IMR-90 (cell line): ENCODE results near the gene CEACAM21. TPM values are rescaled to one million over a fixed set of nuclear protein-coding genes. Genes with fewer than 3 reads are reported as not detected.

ENCODE experiments used
- ATAC-seq: fragments of 200-7000 bp; cut with Tn5 transposase; 2 replicates; pipeline ENCODE4 v1.9.1; 2020; ENCODE audit warnings: low read depth, mild to moderate bottlenecking, moderate library complexity
- BruUV-seq: library from RNA; stranded (reverse); fragments of 400-500 nt; replicated peaks from 2 replicates; lab custom pipeline; 2021; lab: Mats Ljungman, UMichigan
- CTCF ChIA-PET: fragments of 300-600 bp; formaldehyde crosslinking; extraction: SDS; loops from one replicate; lab custom pipeline; 2021; ENCODE audit warnings: antibody characterized with exemption; lab: Yijun Ruan, JAX
- POLR2A ChIA-PET: fragments of 300-600 bp; sonication (Branson Sonifier 250); formaldehyde crosslinking; loops from one replicate; lab custom pipeline; 2022; ENCODE audit warnings: antibody characterized with exemption; ENCODE audit not compliant: unreplicated experiment; lab: Charles Lee
- DNase-seq: peaks from one replicate; pipeline ENCODE4 v3.0.0; 2013
- H2AFZ ChIP-seq: replicated peaks from 2 replicates; pipeline ENCODE3; 2013; ENCODE audit warnings: low read length, mild to moderate bottlenecking; ENCODE audit not compliant: poor library complexity
- H2AK5ac ChIP-seq: 2 replicates; pipeline ENCODE4 v1.6.1; 2013; ENCODE audit warnings: low read depth, low read length, inconsistent platforms
- H2AK9ac ChIP-seq: replicated peaks from 2 replicates; pipeline ENCODE3; 2013; ENCODE audit warnings: mild to moderate bottlenecking, low read depth, low read length, moderate library complexity; ENCODE audit not compliant: poor library complexity
- H2BK120ac ChIP-seq: 2 replicates; pipeline ENCODE4 v1.6.1; 2013; ENCODE audit warnings: low read depth, low read length, inconsistent platforms
- H2BK15ac ChIP-seq: 3 replicates; pipeline ENCODE4 v1.6.1; 2013; ENCODE audit warnings: low read depth, low read length, inconsistent platforms
- H2BK20ac ChIP-seq: 2 replicates; pipeline ENCODE4 v1.6.1; 2013; ENCODE audit warnings: low read depth, mild to moderate bottlenecking, inconsistent platforms, low read length, moderate library complexity
- H2BK5ac ChIP-seq: 2 replicates; pipeline ENCODE4 v1.6.1; 2013; ENCODE audit warnings: mild to moderate bottlenecking, low read depth, low read length, inconsistent platforms; ENCODE audit not compliant: poor library complexity, severe bottlenecking
- H3K14ac ChIP-seq: replicated peaks from 2 replicates; pipeline ENCODE4 v1.6.1; 2013; ENCODE audit warnings: low read depth, low read length, inconsistent platforms
- H3K18ac ChIP-seq: 2 replicates; pipeline ENCODE4 v1.6.1; 2013; ENCODE audit warnings: low read depth, low read length, control low read depth
- H3K23ac ChIP-seq: 2 replicates; pipeline ENCODE4 v1.6.1; 2013; ENCODE audit warnings: low read depth, low read length, inconsistent platforms
- H3K27ac ChIP-seq: 2 replicates; pipeline ENCODE4 v1.5.1; 2013; ENCODE audit warnings: mild to moderate bottlenecking, control low read depth, low read length; ENCODE audit not compliant: insufficient read depth
- H3K27me3 ChIP-seq: 2 replicates; pipeline ENCODE4 v1.6.1; 2013; ENCODE audit warnings: low read length; ENCODE audit not compliant: control insufficient read depth, insufficient read depth
- H3K36me3 ChIP-seq: 2 replicates; pipeline ENCODE4 v1.6.1; 2013; ENCODE audit warnings: low read length, mixed read lengths; ENCODE audit not compliant: control insufficient read depth, insufficient read depth
- H3K4ac ChIP-seq: 2 replicates; pipeline ENCODE4 v1.6.1; 2013; ENCODE audit warnings: low read depth, low read length, inconsistent platforms
- H3K4me1 ChIP-seq: 2 replicates; pipeline ENCODE4 v1.6.1; 2013; ENCODE audit warnings: low read length, mixed read lengths; ENCODE audit not compliant: control insufficient read depth, insufficient read depth
- H3K4me2 ChIP-seq: 2 replicates; pipeline ENCODE4 v1.6.1; 2013; ENCODE audit warnings: low read depth, mild to moderate bottlenecking, control low read depth, low read length, moderate library complexity
- H3K4me3 ChIP-seq: 2 replicates; pipeline ENCODE4 v1.5.1; 2013; ENCODE audit warnings: low read depth, mild to moderate bottlenecking, control low read depth, low read length, moderate library complexity; ENCODE audit not compliant: insufficient read depth
- H3K56ac ChIP-seq: 2 replicates; pipeline ENCODE4 v1.6.1; 2013; ENCODE audit warnings: low read length, inconsistent platforms; ENCODE audit not compliant: insufficient read depth; ENCODE audit errors: extremely low read depth
- H3K79me1 ChIP-seq, 2 experiments: 2 replicates each; pipeline ENCODE4 v1.6.1; 2013; ENCODE audit warnings: low read length in 2 of 2, inconsistent platforms in 1 of 2, low read depth in 1 of 2
- H3K9ac ChIP-seq: 2 replicates; pipeline ENCODE4 v1.6.1; 2013; ENCODE audit warnings: low read depth, low read length, control low read depth
- H3K9me1 ChIP-seq: 2 replicates; pipeline ENCODE4 v1.6.1; 2013; ENCODE audit warnings: low read length, inconsistent platforms; ENCODE audit not compliant: insufficient read depth
- H3K9me3 ChIP-seq: 2 replicates; pipeline ENCODE4 v1.6.1; 2013; ENCODE audit warnings: low read length; ENCODE audit not compliant: control insufficient read depth, insufficient read depth
- H4K20me1 ChIP-seq: 2 replicates; pipeline ENCODE4 v1.6.1; 2013; ENCODE audit warnings: low read length, inconsistent platforms; ENCODE audit not compliant: insufficient read depth
- H4K5ac ChIP-seq: 2 replicates; pipeline ENCODE4 v1.6.1; 2013; ENCODE audit warnings: mild to moderate bottlenecking, low read depth, low read length, control low read depth
- H4K8ac ChIP-seq, 2 experiments: 2 replicates each; pipeline ENCODE4 v1.6.1; 2013; ENCODE audit warnings: low read depth in 2 of 2, low read length in 2 of 2, control low read depth in 1 of 2, inconsistent platforms in 1 of 2
- H4K91ac ChIP-seq: 2 replicates; pipeline ENCODE4 v1.6.1; 2013; ENCODE audit warnings: low read depth, low read length, inconsistent platforms; ENCODE audit not compliant: insufficient read depth
- CTCF ChIP-seq: conservative IDR thresholded peaks from 2 replicates; pipeline ENCODE4 v1.5.1; 2012; ENCODE audit warnings: mild to moderate bottlenecking, low read depth, low read length, improper control_type of control experiment
- MXI1 ChIP-seq: IDR thresholded peaks from 2 replicates; pipeline ENCODE4 v1.6.1; 2012; ENCODE audit warnings: low read depth, mild to moderate bottlenecking, low read length, moderate library complexity, borderline replicate concordance
- USF2 ChIP-seq: fragments of 150-350 bp; IDR thresholded peaks from 2 replicates; pipeline ENCODE4 v1.6.1; 2017; ENCODE audit warnings: mild to moderate bottlenecking, antibody characterized with exemption, low read length, low read depth
- WGBS, 2 experiments: methylation state at CpG; one replicate each; pipeline versions ENCODE4 v1.1.5 to v1.1.7; 2013; ENCODE audit warnings: missing lambda C conversion rate in 2 of 2; ENCODE audit not compliant: insufficient read length in 1 of 2; ENCODE audit errors: extremely low coverage in 2 of 2; 5-methylcytosine and 5-hydroxymethylcytosine counted together
- dilution Hi-C: fragments of 300-500 bp; cut with HindIII; formaldehyde crosslinking; loops from one replicate; pipeline ENCODE4 v1.14.3; 2018; ENCODE audit warnings: low sequenced_read_pairs; ENCODE audit not compliant: unreplicated experiment
- in situ Hi-C: fragments of 300-500 bp; cut with MboI; formaldehyde crosslinking; loops from 3 replicates; pipeline ENCODE4 v1.14.3; 2019; ENCODE audit warnings: low sequenced_read_pairs, inconsistent platforms, mixed read lengths
- intact Hi-C: fragments of 100-400 bp; cut with micrococcal nuclease; formaldehyde crosslinking; loops from 2 replicates; pipeline ENCODE4 v1.10.0; 2022
- polyA plus RNA-seq, 3 experiments: library from polyadenylated mRNA; depleted of rRNA; stranded (reverse); fragments of >200 nt; gene quantifications; 2 replicates each; pipeline ENCODE4 v1.2.3, GENCODE V29; 2012; ENCODE audit warnings: low replicate concordance in 1 of 3
- total RNA-seq: library from RNA; depleted of rRNA; stranded (reverse); fragments of >200 nt; gene quantifications from 2 replicates; pipeline ENCODE4 v1.2.3, GENCODE V29; 2012

The CEACAM21 gene
- total and polyA plus RNA-seq, 2 of the 4 experiments (the other 2 are of a cell fraction) = not detected

- Histone ChIP-seq H3K23ac (no peak overlapping the region), H3K36me3 (no peaks in the 10 kb centered on the region), H3K4me2 (no peak overlapping the region), H3K9ac (no peak overlapping the region), H3K27ac (no peak overlapping the region), H3K9me3 (no peaks in the 10 kb centered on the region), H2BK5ac (no peak overlapping the region), H4K91ac (no peak overlapping the region), H2AFZ (no peak overlapping the region), H3K4ac (no peak overlapping the region), H2BK20ac (no peak overlapping the region), H3K4me1 (no peaks in the 10 kb centered on the region), H3K79me1 (no peaks in the 10 kb centered on the region), H3K14ac (no peak overlapping the region), H2AK5ac (no peak overlapping the region), H4K20me1 (no peaks in the 10 kb centered on the region), H3K18ac (no peak overlapping the region), H2BK15ac (no peak overlapping the region), H3K4me3 (no peak overlapping the region), H4K5ac (no peak overlapping the region), H3K56ac (no peak overlapping the region), H2AK9ac (no peak overlapping the region), H3K27me3 (peaks cover under 1% of the 10 kb centered on the region), H4K8ac (no peak overlapping the region), H3K9me1 (no peaks in the 10 kb centered on the region), H2BK120ac (no peak overlapping the region)
- in situ Hi-C loops (no loop called here), intact Hi-C loops (no loop called here), dilution Hi-C loops (no loop called here)
- POLR2A ChIA-PET = no interaction called here
- CTCF ChIA-PET = interaction anchor here (1.6 kb wide), 1 partner anchor 14 kb away, joined by 4 read pairs; no protein-coding TSS in a partner anchor
- ATAC-seq (no peak), DNase-seq (no peak)
- TF ChIP-seq USF2 (no peak), CTCF (no peak), MXI1 (no peak)
- no TSS peak for BruUV-seq
- WGBS, 2 experiments = 24% methylated on average over 3 of the region's 19 CpGs; no CpG with 5 or more reads in 1 of the 2 experiments
Observed at GRCh38 chr19:41577144-41577830, 1.3 kb downstream of the CEACAM21 start.
